Adipocyte (in vitro differentiated cells): ENCODE measurements around the gene LRRC46.

Source experiments
- DNase-seq: peaks from one replicate; pipeline ENCODE4 v3.0.0-alpha.2; 2015; ENCODE audit warnings: low read depth
- H3K27me3 ChIP-seq: replicated peaks from 2 replicates; pipeline ENCODE4 v1.7.0; 2013; ENCODE audit warnings: mild to moderate bottlenecking, low read length, moderate library complexity; ENCODE audit not compliant: control insufficient read depth, insufficient read depth
- H3K36me3 ChIP-seq: 2 replicates; pipeline ENCODE4 v1.7.0; 2013; ENCODE audit warnings: low read length, mild to moderate bottlenecking, moderate library complexity; ENCODE audit not compliant: control insufficient read depth, insufficient read depth, severe bottlenecking
- H3K4me1 ChIP-seq: 2 replicates; pipeline ENCODE4 v1.7.0; 2013; ENCODE audit warnings: mild to moderate bottlenecking, low read length, moderate library complexity; ENCODE audit not compliant: control insufficient read depth, insufficient read depth
- H3K4me3 ChIP-seq: 2 replicates; pipeline ENCODE4 v1.7.0; 2013; ENCODE audit warnings: mild to moderate bottlenecking, low read length, moderate library complexity
- H3K9ac ChIP-seq: 2 replicates; pipeline ENCODE4 v1.7.0; 2013; ENCODE audit warnings: mild to moderate bottlenecking, low read length, moderate library complexity
- H3K9me3 ChIP-seq: 2 replicates; pipeline ENCODE4 v1.7.0; 2013; ENCODE audit warnings: mild to moderate bottlenecking, low read length, moderate library complexity; ENCODE audit not compliant: control insufficient read depth

LRRC46 gene

DNA sequence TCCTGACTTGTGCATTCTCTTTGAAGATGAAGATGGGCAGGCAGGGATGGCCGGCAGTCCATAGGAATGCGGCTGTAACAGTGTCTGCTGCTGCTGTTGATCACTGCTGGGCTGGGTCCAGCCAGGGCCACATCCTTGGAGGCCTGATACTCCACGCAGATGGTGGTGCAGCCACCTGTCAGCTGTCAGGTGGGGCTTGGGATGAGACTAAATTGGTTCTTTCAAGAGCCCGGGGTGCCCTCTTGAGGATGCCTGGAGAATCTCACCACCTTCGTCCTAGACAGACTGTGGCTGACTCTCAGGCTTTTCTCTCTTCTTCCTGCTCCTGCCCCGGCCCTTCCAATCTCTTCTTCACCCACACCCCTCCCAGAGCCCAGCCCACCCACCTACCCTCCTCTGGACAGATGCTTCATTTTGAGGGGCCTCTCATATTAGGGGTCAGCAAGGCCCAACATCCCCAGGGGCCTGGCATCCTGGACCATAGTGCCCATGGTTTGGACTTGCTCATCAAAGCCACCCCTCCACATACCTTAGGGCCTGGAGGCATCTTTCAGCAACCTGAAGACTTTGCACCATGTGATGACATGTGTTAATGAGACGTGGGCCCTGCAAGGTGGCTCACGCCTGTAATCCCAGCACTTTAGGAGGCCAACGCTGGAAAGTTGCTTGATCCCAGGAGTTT, 29.0 kb upstream of the LRRC46 start:
- H3K4me1 ChIP-seq: no peaks in the 10 kb centered on the region
- peak; percentile 75 for DNase-seq
- peaks cover 2% of the 10 kb centered on the region for H3K36me3 ChIP-seq
- H3K9me3 ChIP-seq: no peaks in the 10 kb centered on the region
- H3K4me3 ChIP-seq: no peak overlapping the region
- H3K27me3 ChIP-seq: peaks cover 50% of the 10 kb centered on the region
- H3K9ac ChIP-seq: no peak overlapping the region

DNA sequence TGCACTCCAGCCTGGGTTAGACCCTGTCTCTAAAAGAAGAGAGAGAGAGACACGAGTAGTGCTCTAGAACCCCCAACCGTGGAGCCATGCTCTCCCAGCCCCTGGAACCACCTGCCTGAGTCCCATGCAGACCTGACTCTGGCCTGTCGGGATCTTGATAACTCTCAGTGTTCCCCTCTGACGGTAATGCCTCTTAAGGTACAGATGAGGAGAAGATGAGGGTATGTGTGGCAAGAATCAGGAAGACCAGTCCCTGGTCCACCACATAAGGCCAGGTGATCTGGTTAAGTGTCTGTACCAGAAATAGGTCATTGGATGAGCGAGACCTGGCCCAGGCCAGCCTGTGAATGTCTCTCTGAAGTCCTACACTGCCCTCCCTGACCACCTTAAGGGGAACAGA, 28.3 kb upstream of the LRRC46 start:
- Histone ChIP-seq H3K9me3 (no peaks in the 10 kb centered on the region), H3K27me3 (peaks cover 47% of the 10 kb centered on the region), H3K4me1 (no peaks in the 10 kb centered on the region), H3K4me3 (no peak overlapping the region), H3K9ac (no peak overlapping the region), H3K36me3 (peaks cover 2% of the 10 kb centered on the region)
- DNase-seq: no peak

DNA sequence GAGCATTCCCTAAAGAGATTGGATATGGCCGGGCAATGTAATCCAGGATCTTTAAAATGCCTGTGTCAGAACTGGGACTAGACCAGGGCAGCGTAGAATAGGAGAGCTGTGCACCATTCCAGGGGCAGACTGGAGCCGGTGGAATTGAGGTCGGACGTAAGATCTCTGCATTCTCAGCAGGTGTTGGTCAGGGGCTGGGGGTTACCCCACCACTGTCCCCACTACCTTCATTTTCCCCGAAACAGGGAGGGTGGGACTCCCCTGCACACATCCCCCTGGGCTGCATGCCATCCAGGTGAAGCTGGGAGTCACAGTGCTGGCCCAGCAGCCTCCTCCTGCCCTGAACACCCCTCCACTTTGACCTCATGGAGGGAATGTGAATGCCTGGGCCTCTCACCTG, 27.7 kb upstream of the LRRC46 start:
- Histone ChIP-seq H3K9me3 (no peaks in the 10 kb centered on the region), H3K4me3 (no peak overlapping the region), H3K4me1 (no peaks in the 10 kb centered on the region), H3K27me3 (peaks cover 47% of the 10 kb centered on the region), H3K36me3 (peaks cover 2% of the 10 kb centered on the region), H3K9ac (no peak overlapping the region)
- no peak for DNase-seq

DNA sequence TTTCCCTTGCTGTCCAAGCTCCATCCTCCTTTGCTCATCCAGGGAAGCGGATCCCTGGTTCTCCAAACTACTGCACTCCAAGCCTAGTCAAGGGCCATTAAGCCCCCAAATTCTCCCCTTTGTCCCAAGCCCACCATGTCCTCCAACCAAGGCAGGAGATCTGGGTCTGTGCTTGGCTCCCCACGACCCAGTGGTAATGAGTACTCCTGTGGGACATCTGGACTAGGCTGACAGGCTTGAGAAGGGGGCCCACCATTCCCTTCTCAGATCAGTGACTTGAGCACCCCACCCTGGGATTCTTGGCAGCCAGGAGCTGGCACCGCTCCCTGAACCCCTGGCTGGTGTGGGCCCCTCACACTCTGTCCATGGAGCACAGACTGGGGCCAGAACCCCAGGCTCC, 27.0 kb upstream of the LRRC46 start:
- no peak overlapping the region for H3K4me3 ChIP-seq
- no peak for DNase-seq
- peaks cover 47% of the 10 kb centered on the region for H3K27me3 ChIP-seq
- H3K4me1 ChIP-seq: peaks cover 4% of the 10 kb centered on the region
- H3K36me3 ChIP-seq: peaks cover 2% of the 10 kb centered on the region
- no peaks in the 10 kb centered on the region for H3K9me3 ChIP-seq
- no peak overlapping the region for H3K9ac ChIP-seq

DNA sequence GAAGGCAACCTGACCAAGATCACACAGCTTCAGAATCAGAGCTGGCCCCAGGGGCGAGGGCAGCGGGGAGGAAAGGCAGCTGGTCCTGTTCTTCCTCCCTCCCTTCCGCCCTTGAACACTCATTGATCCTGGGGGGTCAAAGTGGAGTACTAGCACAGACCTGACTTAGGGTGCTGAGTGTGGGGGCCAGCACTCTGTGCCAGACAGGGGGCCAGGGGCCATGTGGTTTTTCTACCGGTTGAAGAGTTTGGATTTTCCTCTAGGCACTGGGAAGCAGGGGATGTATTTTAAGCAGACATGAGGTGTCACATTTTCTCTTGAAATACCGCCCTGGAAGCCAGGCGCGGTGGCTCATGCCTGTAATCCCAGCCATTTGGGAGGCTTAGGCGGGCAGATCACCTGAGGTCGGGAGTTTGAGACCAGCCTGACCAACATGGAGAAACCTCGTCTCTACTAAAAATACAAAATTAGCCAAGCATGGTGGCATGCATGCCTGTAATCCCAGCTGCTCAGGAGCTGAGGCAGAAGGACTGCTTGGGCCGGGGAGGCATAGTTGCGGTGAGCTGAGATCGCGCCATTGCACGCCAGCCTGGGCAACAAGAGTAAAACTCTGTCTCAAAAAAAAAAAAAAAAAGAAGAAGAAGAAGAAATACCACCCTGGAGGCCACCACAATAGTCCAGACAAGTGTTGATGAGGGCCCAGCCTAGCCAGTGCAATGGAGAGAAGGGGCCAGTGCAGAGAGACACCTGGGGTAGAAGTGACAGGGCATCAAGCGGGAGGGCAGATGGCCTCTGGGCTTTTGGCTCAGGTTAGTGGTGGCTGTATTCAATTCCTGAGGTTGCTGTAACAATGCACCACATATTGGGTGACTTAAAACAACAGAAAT, 25.2 kb upstream of the LRRC46 start:
- no peak overlapping the region for H3K9ac ChIP-seq
- peaks cover 42% of the 10 kb centered on the region for H3K27me3 ChIP-seq
- H3K36me3 ChIP-seq: peaks cover 2% of the 10 kb centered on the region
- DNase-seq: no peak
- H3K9me3 ChIP-seq: no peaks in the 10 kb centered on the region
- no peak overlapping the region for H3K4me3 ChIP-seq
- H3K4me1 ChIP-seq: peaks cover 19% of the 10 kb centered on the region

DNA sequence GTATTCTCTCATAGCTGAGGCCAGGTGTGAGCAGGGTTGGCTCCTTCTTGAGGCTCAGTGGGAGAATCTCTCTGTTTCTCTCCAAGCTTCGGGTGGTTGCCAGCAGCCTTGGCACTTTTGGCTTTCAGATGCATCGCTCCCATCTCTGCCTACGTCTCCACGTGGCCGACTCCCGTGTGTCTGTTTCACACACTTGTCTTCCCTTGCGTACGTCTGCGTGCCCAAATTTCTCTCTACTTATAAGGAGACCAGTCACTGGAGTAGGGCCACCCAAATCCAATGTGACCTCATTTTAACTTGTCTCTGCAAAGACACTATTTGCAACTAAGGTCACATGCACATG, 24.6 kb upstream of the LRRC46 start:
- Histone ChIP-seq H3K9me3 (no peaks in the 10 kb centered on the region), H3K9ac (no peak overlapping the region), H3K27me3 (peaks cover 36% of the 10 kb centered on the region), H3K36me3 (peaks cover 2% of the 10 kb centered on the region), H3K4me3 (no peak overlapping the region), H3K4me1 (peaks cover 22% of the 10 kb centered on the region)
- no peak for DNase-seq

DNA sequence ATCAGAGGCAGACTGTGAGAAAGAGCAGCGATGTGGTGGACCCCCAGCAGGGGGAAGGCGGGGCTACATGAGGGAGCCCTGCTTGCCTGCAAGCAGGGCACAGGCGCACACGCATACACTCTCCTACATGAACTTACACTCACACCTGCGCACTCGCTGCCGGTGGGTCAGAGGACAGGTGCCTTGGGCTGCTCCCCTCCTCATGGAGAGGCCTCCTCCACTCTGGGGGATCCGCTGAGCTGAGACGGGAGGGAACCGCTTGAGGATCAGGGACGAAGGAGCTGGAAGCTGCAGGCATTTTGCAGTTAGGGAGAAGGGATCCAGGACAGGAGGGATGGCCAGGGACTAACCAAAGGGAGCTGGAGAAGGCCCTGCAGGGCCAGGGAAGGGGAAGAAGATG, 24.0 kb upstream of the LRRC46 start:
- peaks cover 33% of the 10 kb centered on the region for H3K27me3 ChIP-seq
- H3K9ac ChIP-seq: no peak overlapping the region
- no peaks in the 10 kb centered on the region for H3K9me3 ChIP-seq
- DNase-seq: no peak
- H3K4me1 ChIP-seq: peaks cover 22% of the 10 kb centered on the region
- peaks cover 2% of the 10 kb centered on the region for H3K36me3 ChIP-seq
- H3K4me3 ChIP-seq: no peak overlapping the region

DNA sequence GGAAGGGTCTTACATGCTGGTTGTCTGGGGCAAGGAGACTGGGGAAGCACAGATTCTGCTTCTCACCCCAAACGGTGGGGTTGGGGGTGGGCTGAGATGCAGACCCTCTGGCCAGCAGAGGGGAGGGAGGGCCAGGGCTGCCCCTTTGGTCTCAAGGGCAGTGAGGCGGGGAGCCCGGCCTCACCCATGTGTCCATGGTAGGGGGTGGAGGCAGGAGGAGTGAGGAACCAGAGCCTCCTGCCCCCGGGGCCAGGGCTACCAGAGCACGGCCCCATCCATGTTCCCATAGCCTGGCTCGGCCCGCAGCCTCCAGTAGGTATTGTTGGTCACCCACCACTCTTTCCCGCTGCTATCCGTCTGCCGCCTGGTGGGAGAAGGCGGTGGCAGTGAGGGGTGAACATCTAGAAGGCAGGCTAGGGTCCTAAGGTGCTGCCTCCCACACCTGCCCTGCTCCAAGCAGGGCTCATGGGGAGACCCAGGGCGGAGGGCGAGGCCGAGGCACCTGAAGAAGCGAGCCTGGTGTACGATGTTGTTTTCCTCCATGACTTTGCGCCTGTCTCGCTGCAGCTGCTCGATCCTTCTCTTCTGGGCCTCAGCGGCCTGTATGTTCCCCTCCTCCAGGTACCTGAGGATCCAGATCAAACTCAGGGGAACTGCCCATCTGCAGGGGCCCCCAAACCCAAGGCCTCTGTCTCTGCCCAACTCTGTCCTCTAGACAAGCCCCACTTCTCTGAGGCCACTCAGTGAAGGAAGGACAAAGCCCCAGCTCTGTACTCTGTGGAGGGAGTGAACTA, 23.2 kb upstream of the LRRC46 start:
- Histone ChIP-seq H3K27me3 (peaks cover 26% of the 10 kb centered on the region), H3K36me3 (peaks cover 2% of the 10 kb centered on the region), H3K4me3 (no peak overlapping the region), H3K9ac (no peak overlapping the region), H3K4me1 (peaks cover 22% of the 10 kb centered on the region), H3K9me3 (no peaks in the 10 kb centered on the region)
- DNase-seq: no peak

DNA sequence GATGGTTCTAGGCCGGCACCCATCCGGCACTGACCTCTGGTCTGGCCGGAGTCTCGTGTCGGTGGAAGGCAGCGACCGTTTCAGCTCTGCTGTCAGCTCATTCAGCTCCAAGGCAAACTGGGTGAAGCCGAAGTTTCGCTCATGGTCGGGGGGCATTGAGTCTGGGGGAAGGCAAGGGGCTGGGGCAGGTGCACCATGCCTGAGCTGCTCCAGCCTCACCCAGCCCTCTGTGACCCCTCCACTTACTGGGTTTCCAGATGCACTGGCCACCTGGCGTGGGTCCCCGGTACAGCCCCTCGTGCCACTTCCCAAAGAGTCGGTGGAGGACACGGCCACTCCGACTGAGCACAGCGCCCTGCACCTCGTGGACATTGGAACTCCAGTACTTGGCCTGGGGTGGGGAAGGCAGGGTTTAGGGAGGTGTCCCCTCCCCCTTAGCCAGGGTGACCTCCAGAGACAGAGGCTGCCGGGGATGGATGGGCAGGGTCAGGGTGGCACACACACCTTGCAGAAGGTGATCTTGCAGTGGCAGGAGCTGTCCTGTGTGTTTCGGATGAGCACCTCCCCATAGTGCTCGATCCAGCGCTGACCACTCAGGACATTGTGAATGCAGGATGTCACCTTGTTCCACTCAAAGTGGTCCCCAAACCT, 22.5 kb upstream of the LRRC46 start:
- H3K36me3 ChIP-seq: peaks cover 2% of the 10 kb centered on the region
- H3K27me3 ChIP-seq: peaks cover 19% of the 10 kb centered on the region
- peaks cover 22% of the 10 kb centered on the region for H3K4me1 ChIP-seq
- DNase-seq: no peak
- no peak overlapping the region for H3K9ac ChIP-seq
- H3K9me3 ChIP-seq: no peaks in the 10 kb centered on the region
- no peak overlapping the region for H3K4me3 ChIP-seq

DNA sequence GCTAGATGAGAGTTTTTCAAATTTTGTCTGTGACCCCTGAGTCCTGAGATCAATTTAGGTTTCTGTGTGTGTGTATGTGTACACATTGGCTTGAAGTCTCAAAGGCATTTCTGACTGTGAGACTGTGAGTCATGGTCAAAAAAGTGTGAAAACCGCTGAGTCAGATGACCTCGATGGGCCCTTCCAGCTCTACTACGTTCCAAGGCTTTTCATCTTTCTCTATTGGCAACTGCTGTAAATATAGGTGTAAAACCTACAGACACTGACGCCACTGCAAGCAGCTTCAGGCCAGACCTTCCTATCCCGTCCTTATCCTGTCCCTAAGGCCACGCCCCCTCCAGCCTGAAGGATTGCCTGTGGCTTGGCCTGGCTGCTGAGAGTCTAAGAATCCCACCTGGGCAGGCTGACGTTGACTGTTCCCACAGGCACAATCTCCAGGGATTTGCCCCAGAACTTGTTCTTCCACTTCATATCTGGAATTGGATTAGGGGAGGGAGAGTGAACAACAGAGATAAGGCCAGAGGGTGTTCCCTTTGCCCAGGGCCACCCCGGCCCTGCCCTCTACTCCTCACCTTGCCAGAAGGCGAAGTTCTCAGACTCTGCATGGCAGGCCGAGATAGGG, 21.2 kb upstream of the LRRC46 start:
- Histone ChIP-seq H3K27me3 (peaks cover 9% of the 10 kb centered on the region), H3K9me3 (no peaks in the 10 kb centered on the region), H3K9ac (no peak overlapping the region), H3K4me3 (no peak overlapping the region), H3K36me3 (peaks cover 2% of the 10 kb centered on the region), H3K4me1 (peaks cover 22% of the 10 kb centered on the region)
- peak; percentile 75 for DNase-seq
